HepG2 (cell line): ENCODE results near the gene ZKSCAN8. TPM values are rescaled to one million over a fixed set of nuclear protein-coding genes. Genes with fewer than 3 reads are reported as not detected.

Experiments
- HHEX ChIP-seq: IDR thresholded peaks from 2 replicates; pipeline ENCODE4 v1.6.1; 2016; ENCODE audit warnings: control low read depth
- IKZF1 ChIP-seq: fragments of 450-650 bp; IDR thresholded peaks from 2 replicates; pipeline ENCODE4 v1.7.1; 2016
- KAT2B ChIP-seq: fragments of 150-350 bp; IDR thresholded peaks from 2 replicates; pipeline ENCODE4 v1.6.1; 2014; ENCODE audit warnings: low read depth, low read length, borderline replicate concordance
- KDM5B ChIP-seq: sonication (generic); formaldehyde crosslinking; IDR thresholded peaks from 2 replicates; pipeline ENCODE4 v1.4.0; 2020; ENCODE audit warnings: missing genetic modification reagents, mild to moderate bottlenecking, borderline replicate concordance
- MXI1 ChIP-seq: IDR thresholded peaks from 3 replicates; pipeline ENCODE4 v1.6.1; 2012; ENCODE audit warnings: low read depth, low read length, inconsistent platforms, borderline replicate concordance
- PHF21A ChIP-seq: sonication (generic); formaldehyde crosslinking; IDR thresholded peaks from 2 replicates; pipeline ENCODE4 v1.5.0; 2020; ENCODE audit warnings: mild to moderate bottlenecking, missing genetic modification reagents
- SALL1 ChIP-seq: sonication (generic); formaldehyde crosslinking; IDR thresholded peaks from 2 replicates; pipeline ENCODE4 v1.8.0; 2022; ENCODE audit warnings: mild to moderate bottlenecking, missing genetic modification reagents
- SRSF4 ChIP-seq: fragments of 200-400 bp; formaldehyde crosslinking; IDR thresholded peaks from one replicate; pipeline ENCODE4 v1.6.1; 2018; ENCODE audit warnings: mild to moderate bottlenecking, low read depth, low read length, moderate library complexity; ENCODE audit not compliant: poor library complexity, severe bottlenecking
- TBP ChIP-seq: sonication (generic); formaldehyde crosslinking; IDR thresholded peaks from 2 replicates; pipeline ENCODE4 v1.5.0; 2020; ENCODE audit warnings: missing genetic modification reagents
- ZBTB20 ChIP-seq: sonication (generic); formaldehyde crosslinking; IDR thresholded peaks from 2 replicates; pipeline ENCODE4 v1.8.1; 2023; ENCODE audit warnings: missing genetic modification reagents, low read depth, mild to moderate bottlenecking, borderline replicate concordance
- ZFP36L1 ChIP-seq: sonication (generic); formaldehyde crosslinking; IDR thresholded peaks from 2 replicates; pipeline ENCODE4 v1.8.0; 2022; ENCODE audit warnings: mild to moderate bottlenecking, missing genetic modification reagents, moderate library complexity
- ZFX ChIP-seq: sonication (generic); formaldehyde crosslinking; IDR thresholded peaks from 2 replicates; pipeline ENCODE4 v1.4.0; 2020; ENCODE audit warnings: mild to moderate bottlenecking, low read depth, missing genetic modification reagents, moderate library complexity
- ZNF383 ChIP-seq: sonication (generic); formaldehyde crosslinking; IDR thresholded peaks from 2 replicates; pipeline ENCODE4 v1.4.0; 2020; ENCODE audit warnings: missing genetic modification reagents, mild to moderate bottlenecking, borderline replicate concordance
- ZNF674 ChIP-seq: sonication (generic); formaldehyde crosslinking; IDR thresholded peaks from 2 replicates; pipeline ENCODE4 v1.5.0; 2020; ENCODE audit warnings: low read depth, mild to moderate bottlenecking, missing genetic modification reagents
- polyA plus RNA-seq, 8 experiments: library from polyadenylated mRNA; depleted of rRNA in 3 of 8; stranded (reverse) in 7 of 8; unstranded in 1 of 8; fragments of >200 nt; fragmentation: Illumina TruSeq in 4 of 8; extraction: Trizol in 4 of 8; gene quantifications; 2 replicates each; pipeline versions ENCODE4 v1.2.1 to v1.2.3, GENCODE V29; 2011 to 2016; ENCODE audit warnings: low read depth in 4 of 8, missing spikeins in 1 of 8, mixed read lengths in 1 of 8; ENCODE audit not compliant: insufficient read depth in 1 of 8
- total RNA-seq, 5 experiments: library from RNA; depleted of rRNA; stranded (reverse); fragments of >200 nt; fragmentation: Illumina TruSeq; extraction: Trizol; gene quantifications; 2 replicates each; pipeline ENCODE4 v1.2.3, GENCODE V29; 2016; ENCODE audit warnings: low read depth in 1 of 5
- TF ChIP-seq, protein P1 (sequence below): sonication (generic); formaldehyde crosslinking; IDR thresholded peaks from 2 replicates; pipeline ENCODE4 v1.4.0; 2020; ENCODE audit warnings: missing genetic modification reagents
- TF ChIP-seq, protein P2 (sequence below): sonication (generic); formaldehyde crosslinking; IDR thresholded peaks from 2 replicates; pipeline ENCODE4 v1.8.1; 2023; ENCODE audit warnings: missing genetic modification reagents, inconsistent platforms, borderline replicate concordance

The ZKSCAN8 gene
- total and polyA plus RNA-seq, 2 of the 13 experiments (the other 11 are each of a cell fraction or from before 2014, with no cell fraction given), result 12.4 to 20.9 TPM

DNA sequence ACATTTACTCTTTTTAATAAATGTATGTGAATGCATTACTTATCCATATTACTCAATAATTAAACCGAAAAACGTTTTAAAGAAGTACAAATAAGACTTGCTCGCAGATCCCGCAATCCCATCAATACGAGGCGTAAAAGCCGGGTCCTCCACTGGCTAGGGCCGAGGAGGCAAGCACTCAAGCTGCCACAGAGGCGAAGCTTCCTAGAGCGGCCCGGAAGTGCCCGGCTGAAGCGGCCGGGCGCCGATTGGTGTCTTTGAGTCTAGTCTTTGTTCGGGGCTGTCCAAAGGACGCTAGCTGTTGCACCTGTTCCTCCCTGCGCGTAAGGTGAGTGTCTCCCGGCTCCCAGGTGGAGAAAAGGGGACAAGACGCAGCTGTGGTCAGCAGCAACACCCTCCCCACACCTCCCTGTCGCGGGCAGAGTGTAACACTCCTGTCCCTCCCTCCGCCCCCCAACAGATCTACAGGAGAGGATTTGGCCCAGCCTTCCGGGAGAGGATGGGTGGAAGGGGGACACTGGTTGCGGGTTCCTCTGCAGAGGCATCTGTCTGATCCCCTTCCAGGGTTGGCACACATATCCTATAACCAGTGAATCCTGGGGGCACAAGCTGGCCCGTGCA lies 17.2 kb upstream of the ZKSCAN8 start, which contains the start of gene ZSCAN16 (continued):
- TF ChIP-seq ZFX (CRISPR knock-in tag) (peak; percentile 78), IKZF1 (no peak), KDM5B (CRISPR knock-in tag) (peak; percentile 81; the same call in 1 of the 2 replicates), ZFP36L1 (CRISPR knock-in tag) (peak; percentile 71; the same call in 1 of the 2 replicates), TBP (CRISPR knock-in tag) (no peak), SALL1 (CRISPR knock-in tag) (peak; percentile 90), HHEX (no peak), MXI1 (peak; percentile 58; the same call in 1 of the 3 replicates), KAT2B (no peak), ZBTB20 (peak; percentile 90), SRSF4 (no peak), ZNF383 (CRISPR knock-in tag) (no peak), PHF21A (peak; percentile 87; the same call in 1 of the 2 replicates), ZNF674 (CRISPR knock-in tag) (0 out of 2 replicates have a peak, but pooled peaks have one; percentile 58)
- TF ChIP-seq, protein P1, sequence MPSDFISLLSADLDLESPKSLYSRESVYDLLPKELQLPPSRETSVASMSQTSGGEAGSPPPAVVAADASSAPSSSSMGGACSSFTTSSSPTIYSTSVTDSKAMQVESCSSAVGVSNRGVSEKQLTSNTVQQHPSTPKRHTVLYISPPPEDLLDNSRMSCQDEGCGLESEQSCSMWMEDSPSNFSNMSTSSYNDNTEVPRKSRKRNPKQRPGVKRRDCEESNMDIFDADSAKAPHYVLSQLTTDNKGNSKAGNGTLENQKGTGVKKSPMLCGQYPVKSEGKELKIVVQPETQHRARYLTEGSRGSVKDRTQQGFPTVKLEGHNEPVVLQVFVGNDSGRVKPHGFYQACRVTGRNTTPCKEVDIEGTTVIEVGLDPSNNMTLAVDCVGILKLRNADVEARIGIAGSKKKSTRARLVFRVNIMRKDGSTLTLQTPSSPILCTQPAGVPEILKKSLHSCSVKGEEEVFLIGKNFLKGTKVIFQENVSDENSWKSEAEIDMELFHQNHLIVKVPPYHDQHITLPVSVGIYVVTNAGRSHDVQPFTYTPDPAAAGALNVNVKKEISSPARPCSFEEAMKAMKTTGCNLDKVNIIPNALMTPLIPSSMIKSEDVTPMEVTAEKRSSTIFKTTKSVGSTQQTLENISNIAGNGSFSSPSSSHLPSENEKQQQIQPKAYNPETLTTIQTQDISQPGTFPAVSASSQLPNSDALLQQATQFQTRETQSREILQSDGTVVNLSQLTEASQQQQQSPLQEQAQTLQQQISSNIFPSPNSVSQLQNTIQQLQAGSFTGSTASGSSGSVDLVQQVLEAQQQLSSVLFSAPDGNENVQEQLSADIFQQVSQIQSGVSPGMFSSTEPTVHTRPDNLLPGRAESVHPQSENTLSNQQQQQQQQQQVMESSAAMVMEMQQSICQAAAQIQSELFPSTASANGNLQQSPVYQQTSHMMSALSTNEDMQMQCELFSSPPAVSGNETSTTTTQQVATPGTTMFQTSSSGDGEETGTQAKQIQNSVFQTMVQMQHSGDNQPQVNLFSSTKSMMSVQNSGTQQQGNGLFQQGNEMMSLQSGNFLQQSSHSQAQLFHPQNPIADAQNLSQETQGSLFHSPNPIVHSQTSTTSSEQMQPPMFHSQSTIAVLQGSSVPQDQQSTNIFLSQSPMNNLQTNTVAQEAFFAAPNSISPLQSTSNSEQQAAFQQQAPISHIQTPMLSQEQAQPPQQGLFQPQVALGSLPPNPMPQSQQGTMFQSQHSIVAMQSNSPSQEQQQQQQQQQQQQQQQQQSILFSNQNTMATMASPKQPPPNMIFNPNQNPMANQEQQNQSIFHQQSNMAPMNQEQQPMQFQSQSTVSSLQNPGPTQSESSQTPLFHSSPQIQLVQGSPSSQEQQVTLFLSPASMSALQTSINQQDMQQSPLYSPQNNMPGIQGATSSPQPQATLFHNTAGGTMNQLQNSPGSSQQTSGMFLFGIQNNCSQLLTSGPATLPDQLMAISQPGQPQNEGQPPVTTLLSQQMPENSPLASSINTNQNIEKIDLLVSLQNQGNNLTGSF (CRISPR knock-in tag), result no peak
- TF ChIP-seq, protein P2, sequence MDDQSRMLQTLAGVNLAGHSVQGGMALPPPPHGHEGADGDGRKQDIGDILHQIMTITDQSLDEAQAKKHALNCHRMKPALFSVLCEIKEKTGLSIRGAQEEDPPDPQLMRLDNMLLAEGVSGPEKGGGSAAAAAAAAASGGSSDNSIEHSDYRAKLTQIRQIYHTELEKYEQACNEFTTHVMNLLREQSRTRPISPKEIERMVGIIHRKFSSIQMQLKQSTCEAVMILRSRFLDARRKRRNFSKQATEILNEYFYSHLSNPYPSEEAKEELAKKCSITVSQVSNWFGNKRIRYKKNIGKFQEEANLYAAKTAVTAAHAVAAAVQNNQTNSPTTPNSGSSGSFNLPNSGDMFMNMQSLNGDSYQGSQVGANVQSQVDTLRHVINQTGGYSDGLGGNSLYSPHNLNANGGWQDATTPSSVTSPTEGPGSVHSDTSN (CRISPR knock-in tag), result no peak
